ENCODE data around the gene NUMBL. TPM values are rescaled to one million over a fixed set of nuclear protein-coding genes. Genes with fewer than 3 reads are reported as not detected.
A peak's percentile ranks its signal among the peaks of the same experiment; 100 is the strongest.

The NUMBL gene
- total RNA-seq, 4 donors from 2014 or later = 5.5 to 16.7 (median 14.1) TPM

- Histone ChIP-seq H3K4me1 (no peaks in the 10 kb centered on the region), H3K4me3 (no peak overlapping the region), H3K27ac (peak overlapping the region in 2 of 4 donors; percentile 24 to 29), H3K36me3 (no peaks in the 10 kb centered on the region), H3K9me3 (no peaks in the 10 kb centered on the region), H3K27me3 (no peaks in the 10 kb centered on the region)
- in situ Hi-C loops (cut with MboI; ENCODE audit: low sequenced_read_pairs in 4 of 4) = loop anchor here in 1 of 4 donors (25.0 kb wide), 1 partner anchor 503 kb away; no protein-coding TSS in a partner anchor
- no peak for DNase-seq
- TF ChIP-seq CTCF (IDR thresholded peaks at IDR 0.05 in 4 of 5, conservative IDR thresholded peaks at IDR 0.05 in 1 of 5) (no peak), POLR2A (IDR thresholded peaks at IDR 0.05) (no peak)
- intact Hi-C loops (cut with DNase I; ENCODE audit: low total_unique reads) = no loop called here
- no peak for ATAC-seq
Observed at GRCh38 chr19:40640744-40641143, 49.7 kb downstream of the NUMBL start.

GRCh38 chr19:40639638-40639982 lies 50.8 kb downstream of the NUMBL start:
- H3K4me3 ChIP-seq = no peak overlapping the region
- no peaks in the 10 kb centered on the region for H3K9me3 ChIP-seq
- no peaks in the 10 kb centered on the region for H3K36me3 ChIP-seq
- intact Hi-C loops (cut with DNase I; ENCODE audit: low total_unique reads) = loop anchor here (5.0 kb wide), 1 partner anchor 497 kb away; no protein-coding TSS in a partner anchor
- no peaks in the 10 kb centered on the region for H3K27me3 ChIP-seq
- no peak overlapping the region for H3K27ac ChIP-seq
- H3K4me1 ChIP-seq = no peaks in the 10 kb centered on the region
- no peak for DNase-seq
- no peak for ATAC-seq
- TF ChIP-seq CTCF (IDR thresholded peaks at IDR 0.05 in 4 of 5, conservative IDR thresholded peaks at IDR 0.05 in 1 of 5) (no peak), POLR2A (IDR thresholded peaks at IDR 0.05) (no peak)
- in situ Hi-C loops (cut with MboI; ENCODE audit: low sequenced_read_pairs in 4 of 4) = loop anchor here in 1 of 4 donors (5.0 to 25.0 kb wide), 3 partner anchors 92 to 502 kb away; no protein-coding TSS in a partner anchor

GRCh38 chr19:40638327-40638726 lies 52.1 kb downstream of the NUMBL start:
- DNase-seq = no peak
- intact Hi-C loops (cut with DNase I; ENCODE audit: low total_unique reads) = loop anchor here (5.0 kb wide), 1 partner anchor 496 kb away; no protein-coding TSS in a partner anchor
- H3K36me3 ChIP-seq = no peaks in the 10 kb centered on the region
- H3K4me3 ChIP-seq = no peak overlapping the region
- H3K9me3 ChIP-seq = no peaks in the 10 kb centered on the region
- H3K27ac ChIP-seq = no peak overlapping the region
- TF ChIP-seq CTCF (IDR thresholded peaks at IDR 0.05 in 4 of 5, conservative IDR thresholded peaks at IDR 0.05 in 1 of 5) (no peak), POLR2A (IDR thresholded peaks at IDR 0.05) (no peak)
- no peaks in the 10 kb centered on the region for H3K27me3 ChIP-seq
- peaks cover 0 to 3% of the 10 kb centered on the region in 2 donors for H3K4me1 ChIP-seq
- in situ Hi-C loops (cut with MboI; ENCODE audit: low sequenced_read_pairs in 4 of 4) = loop anchor here in 1 of 4 donors (5.0 to 25.0 kb wide), 3 partner anchors 91 to 501 kb away; no protein-coding TSS in a partner anchor
- ATAC-seq = no peak

GRCh38 chr19:40633207-40633606 lies 57.2 kb downstream of the NUMBL start:
- no peak overlapping the region for H3K27ac ChIP-seq
- TF ChIP-seq CTCF (IDR thresholded peaks at IDR 0.05 in 4 of 5, conservative IDR thresholded peaks at IDR 0.05 in 1 of 5) (no peak), POLR2A (IDR thresholded peaks at IDR 0.05) (no peak)
- no peaks in the 10 kb centered on the region for H3K36me3 ChIP-seq
- in situ Hi-C loops (cut with MboI; ENCODE audit: low sequenced_read_pairs in 4 of 4) = loop anchor here in 1 of 4 donors (10.0 to 25.0 kb wide), 2 partner anchors 328 to 496 kb away; no protein-coding TSS in a partner anchor
- DNase-seq = no peak
- ATAC-seq = no peak
- H3K4me3 ChIP-seq = no peak overlapping the region
- intact Hi-C loops (cut with DNase I; ENCODE audit: low total_unique reads) = no loop called here
- peaks cover 0 to 3% of the 10 kb centered on the region in 2 donors for H3K4me1 ChIP-seq
- no peaks in the 10 kb centered on the region for H3K27me3 ChIP-seq
- no peaks in the 10 kb centered on the region for H3K9me3 ChIP-seq

All from gastrocnemius medialis (tissue), 4 donors.